ENCODE measurements around the gene RIPK1.
"Not testable (repeated sequence)": the region's sequence is repeated elsewhere in the genome, so short reads cannot be mapped to it uniquely, and the experiment has no call there.

RIPK1 gene

GRCh38 chr6:3046295-3046694, 22.0 kb upstream of the RIPK1 start:
- DNase-seq: no peak

GRCh38 chr6:3048009-3048408, 20.3 kb upstream of the RIPK1 start:
- DNase-seq: not testable (repeated sequence)

- no peak for DNase-seq
Observed at GRCh38 chr6:3052481-3053230, 15.6 kb upstream of the RIPK1 start.

- no peak for DNase-seq
Observed at GRCh38 chr6:3053231-3053508, 15.1 kb upstream of the RIPK1 start.

- not testable (repeated sequence) for DNase-seq
Observed at GRCh38 chr6:3054229-3055157, 13.8 kb upstream of the RIPK1 start.

- not testable (repeated sequence) for DNase-seq
Observed at GRCh38 chr6:3055158-3055499, 13.2 kb upstream of the RIPK1 start.

- no peak for DNase-seq
Observed at GRCh38 chr6:3057063-3057770, 11.1 kb upstream of the RIPK1 start.

GRCh38 chr6:3058957-3059356, 9.3 kb upstream of the RIPK1 start:
- DNase-seq: no peak

- not testable (repeated sequence) for DNase-seq
Observed at GRCh38 chr6:3060092-3060491, 8.2 kb upstream of the RIPK1 start.

- DNase-seq: no peak
Observed at GRCh38 chr6:3061501-3061941, 6.8 kb upstream of the RIPK1 start.

GRCh38 chr6:3063340-3063732, 5.0 kb upstream of the RIPK1 start:
- DNase-seq: not testable (repeated sequence)

- peak; percentile 88 for DNase-seq
Observed at GRCh38 chr6:3063733-3064700, 4.3 kb upstream of the RIPK1 start.

- no peak for DNase-seq
Observed at GRCh38 chr6:3071568-3071967, 3.3 kb downstream of the RIPK1 start.

GRCh38 chr6:3072798-3073197, 4.5 kb downstream of the RIPK1 start:
- no peak for DNase-seq

- no peak for DNase-seq
Observed at GRCh38 chr6:3073382-3073781, 5.1 kb downstream of the RIPK1 start.

GRCh38 chr6:3075772-3076113, 7.4 kb downstream of the RIPK1 start:
- no peak for DNase-seq

- DNase-seq: no peak
Observed at GRCh38 chr6:3076320-3076719, 8.0 kb downstream of the RIPK1 start.

GRCh38 chr6:3077430-3077829, 9.1 kb downstream of the RIPK1 start:
- DNase-seq: no peak

GRCh38 chr6:3078952-3079351, 10.7 kb downstream of the RIPK1 start:
- DNase-seq: not testable (repeated sequence)

GRCh38 chr6:3079682-3080081, 11.4 kb downstream of the RIPK1 start:
- DNase-seq: no peak

- no peak for DNase-seq
Observed at GRCh38 chr6:3081960-3082359, 13.7 kb downstream of the RIPK1 start.

GRCh38 chr6:3085074-3085473, 16.8 kb downstream of the RIPK1 start:
- DNase-seq: no peak
